Measurements from ENCODE around the gene AFAP1L1. TPM values are rescaled to one million over a fixed set of nuclear protein-coding genes. Genes with fewer than 3 reads are reported as not detected.

Gene AFAP1L1
- total and polyA plus RNA-seq, 2 donors (not counting 3 experiments of a cell fraction or from before 2014, with no cell fraction given), result 7.9 to 73.2 TPM

DNA sequence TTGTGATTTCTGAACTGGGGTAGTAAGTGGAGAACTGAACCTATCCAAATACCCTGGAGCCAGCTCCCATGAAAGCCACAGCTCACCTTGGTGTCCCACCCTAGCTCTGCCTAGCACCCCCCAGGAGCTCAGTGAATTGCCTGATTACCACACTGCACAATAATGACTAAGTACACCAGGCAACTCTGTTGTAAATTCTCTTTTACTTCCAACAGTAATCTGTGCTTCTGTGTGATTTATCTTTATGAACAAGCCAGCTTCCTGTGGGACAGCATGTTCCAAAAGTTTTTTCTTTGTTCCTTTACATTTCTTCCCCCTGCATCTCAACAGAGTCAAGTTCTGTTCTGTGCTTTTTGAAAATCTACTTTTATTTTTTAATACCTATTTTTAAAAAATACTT, 51.6 kb downstream of the AFAP1L1 start:
- Histone ChIP-seq H3K4me2 (ENCODE audit: insufficient read depth, low read length) (no peak overlapping the region), H3K4me1 (ENCODE audit: control insufficient read depth, extremely low read depth, insufficient read depth, low read length) (peaks cover 54% of the 10 kb centered on the region), H3K9ac (replicated peaks; ENCODE audit: extremely low read depth, insufficient read depth, low read length) (peak overlapping the region; percentile 19), H3K27ac (ENCODE audit: insufficient read depth, low read depth, low read length) (peak overlapping the region; percentile 58), H3K9me3 (replicated peaks; ENCODE audit: control insufficient read depth, insufficient read depth, low read length) (no peaks in the 10 kb centered on the region), H3K36me3 (ENCODE audit: control insufficient read depth in 2 of 2, extremely low read depth in 1 of 2, insufficient read depth in 2 of 2, low read length in 2 of 2) (peaks cover 0 to 5% of the 10 kb centered on the region in 2 experiments), H3K9me1 (replicated peaks; ENCODE audit: control insufficient read depth, extremely low read depth, insufficient read depth, low read length) (no peaks in the 10 kb centered on the region), H3K79me2 (ENCODE audit: control insufficient read depth, insufficient read depth, low read length) (no peaks in the 10 kb centered on the region), H4K20me1 (replicated peaks; ENCODE audit: control insufficient read depth, extremely low read depth, insufficient read depth, low read length) (no peaks in the 10 kb centered on the region), H3K4me3 (replicated peaks in 1 of 3; ENCODE audit: insufficient read depth in 1 of 3, low read depth in 1 of 3, low read length in 3 of 3) (no peak overlapping the region), H3K27me3 (ENCODE audit: control insufficient read depth in 2 of 2, insufficient read depth in 2 of 2, low read length in 2 of 2) (no peaks in the 10 kb centered on the region), H2AFZ (ENCODE audit: low read depth, low read length) (peak overlapping the region; percentile 64)
- CTCF ChIA-PET, result interaction anchor here (0.9 to 1.9 kb wide), 10 partner anchors 11 to 106 kb away, joined by 3 to 9 read pairs (median 4); partner anchors contain the start of genes GRPEL2 and PCYOX1L
- BruUV-seq (replicated peaks), result no TSS peak
- dilution Hi-C loops (cut with MboI; ENCODE audit: extremely low pct_ligation_motif_present, low sequenced_read_pairs), result no loop called here
- intact Hi-C loops (cut with micrococcal nuclease), result loop anchor here (5.0 kb wide), 1 partner anchor 34 kb away; the partner anchor contains the start of gene PCYOX1L
- POLR2A ChIA-PET, result interaction anchor here (0.8 kb wide), 1 partner anchor 11 kb away, joined by 3 read pairs; no protein-coding TSS in a partner anchor
- DNase-seq (ENCODE audit: low read depth, low spot score), result peak; percentile 34
- FAIRE-seq, result peak; percentile 77
- TF ChIP-seq POLR2AphosphoS5 (IDR thresholded peaks at IDR 0.05; ENCODE audit: insufficient read depth, low read depth, low read length) (no peak), EZH2 (IDR thresholded peaks at IDR 0.05; ENCODE audit: borderline replicate concordance, low read depth, low read length, severe bottlenecking) (no peak), MAX (IDR thresholded peaks at IDR 0.05; ENCODE audit: insufficient read depth, insufficient read length) (no peak), FOS (IDR thresholded peaks at IDR 0.05; ENCODE audit: borderline replicate concordance, insufficient read depth, low read length) (peak; percentile 23), GATA2 (IDR thresholded peaks at IDR 0.05; ENCODE audit: insufficient read depth, insufficient read length, low read depth, low read length) (no peak), POLR2A (IDR thresholded peaks at IDR 0.05; ENCODE audit: low read depth, low read length) (no peak), MYC (IDR thresholded peaks at IDR 0.05; ENCODE audit: low read depth, low read length) (no peak), JUN (IDR thresholded peaks at IDR 0.05; ENCODE audit: borderline replicate concordance, insufficient read depth, insufficient read length, low read depth) (no peak)
